GM15510 (cell line): ENCODE results near the gene ZNF76.

Experiments used
- POLR2A ChIP-seq: IDR thresholded peaks from 3 replicates; pipeline ENCODE4 v1.6.1; 2011; ENCODE audit warnings: borderline replicate concordance; ENCODE audit not compliant: insufficient read length; ENCODE audit errors: extremely low read depth

ZNF76 gene

DNA sequence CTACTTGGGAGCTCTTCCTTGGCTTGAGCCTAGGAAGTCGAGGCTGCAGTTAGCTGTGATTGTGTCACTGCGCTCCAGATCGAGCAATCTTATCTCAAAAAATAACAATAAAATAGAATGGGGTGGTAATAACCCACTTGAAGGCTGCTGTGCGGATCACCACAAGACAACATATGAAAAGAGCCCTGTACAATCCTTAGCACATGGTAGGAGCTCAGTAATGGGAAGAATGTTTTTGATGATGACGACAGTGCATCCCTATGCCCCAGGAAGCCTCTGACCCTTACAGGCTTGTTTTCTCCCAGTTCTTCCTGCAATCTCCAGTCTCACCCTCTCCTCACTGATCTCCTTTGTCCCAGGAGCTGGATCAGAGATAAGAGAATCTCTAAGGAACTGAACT lies 30.2 kb upstream of the ZNF76 start:
- TF ChIP-seq POLR2A, result no peak

DNA sequence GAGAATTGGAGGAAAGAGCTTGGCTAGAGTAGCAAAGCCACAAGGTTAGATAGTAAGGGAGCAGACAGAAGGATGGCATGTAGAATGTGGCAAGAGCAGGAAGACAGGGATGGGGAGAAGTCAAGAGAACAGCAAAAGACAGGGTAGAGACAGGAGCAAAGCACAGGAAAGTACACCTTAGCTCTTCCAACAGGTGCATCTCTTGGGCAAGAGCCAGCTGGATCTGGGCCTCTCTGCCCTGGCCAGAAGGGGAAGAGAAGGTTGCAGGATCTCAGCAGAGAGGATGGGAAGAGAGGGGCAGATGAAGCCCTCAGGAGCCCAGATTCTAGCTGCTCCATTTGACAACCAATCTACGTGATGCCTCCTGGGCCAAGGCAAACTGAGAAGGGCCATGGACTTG lies 29.0 kb upstream of the ZNF76 start:
- no peak for TF ChIP-seq POLR2A

DNA sequence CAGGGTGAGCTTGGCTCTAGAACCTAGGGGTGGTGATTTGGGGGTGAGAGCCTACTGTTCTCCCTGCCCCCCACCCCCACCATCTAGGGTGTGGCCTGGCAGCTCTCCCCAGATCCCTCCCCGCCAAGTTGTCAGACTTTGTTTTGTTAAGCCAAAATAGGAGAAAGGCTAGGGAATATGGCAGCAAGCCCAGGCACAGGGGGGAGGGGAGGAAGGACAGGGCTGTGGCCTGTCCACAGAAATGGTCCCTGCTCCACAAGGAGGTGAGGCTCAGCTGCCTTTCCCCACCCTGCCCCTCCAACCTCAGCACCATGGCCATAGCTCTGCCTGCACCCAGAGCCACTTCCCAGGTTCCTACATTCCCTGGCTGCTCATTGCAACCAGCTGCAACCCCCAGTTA lies 28.6 kb upstream of the ZNF76 start:
- no peak for TF ChIP-seq POLR2A

DNA sequence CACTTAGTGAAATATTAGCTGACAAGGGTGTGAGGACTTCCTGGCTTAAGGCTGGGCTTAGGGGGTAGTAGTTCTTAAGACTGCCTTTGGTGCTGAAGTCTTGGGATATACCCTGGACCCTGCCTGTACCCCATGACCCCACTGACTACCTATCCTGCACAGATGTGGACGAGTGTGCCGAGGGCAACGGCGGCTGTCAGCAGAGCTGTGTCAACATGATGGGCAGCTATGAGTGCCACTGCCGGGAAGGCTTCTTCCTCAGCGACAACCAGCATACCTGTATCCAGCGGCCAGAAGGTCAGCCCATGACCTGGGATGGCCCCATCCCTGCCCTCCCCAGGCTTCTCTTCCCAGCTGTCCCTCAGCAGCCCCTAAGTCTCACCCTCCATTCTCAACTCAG lies 28.0 kb upstream of the ZNF76 start:
- no peak for TF ChIP-seq POLR2A

DNA sequence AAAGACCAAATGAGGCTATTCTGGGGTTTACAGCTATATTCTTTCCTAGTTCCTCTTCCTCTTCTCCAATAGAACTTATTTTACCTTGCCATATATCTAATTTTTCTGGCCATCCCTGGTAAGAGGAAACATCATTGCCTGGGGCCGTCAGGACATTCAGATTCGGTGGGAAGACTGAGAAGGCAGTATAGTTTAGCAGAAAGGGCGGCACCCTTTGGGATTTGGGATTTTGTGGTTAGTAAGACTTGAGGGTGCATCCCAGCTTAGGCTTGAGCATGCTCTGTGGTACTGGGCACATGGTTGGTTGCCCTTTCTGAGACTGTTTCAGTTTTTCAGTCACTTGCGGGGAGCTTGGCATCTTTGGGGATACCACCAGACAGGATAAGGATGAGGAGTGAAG lies 24.6 kb upstream of the ZNF76 start:
- TF ChIP-seq POLR2A, result no peak

DNA sequence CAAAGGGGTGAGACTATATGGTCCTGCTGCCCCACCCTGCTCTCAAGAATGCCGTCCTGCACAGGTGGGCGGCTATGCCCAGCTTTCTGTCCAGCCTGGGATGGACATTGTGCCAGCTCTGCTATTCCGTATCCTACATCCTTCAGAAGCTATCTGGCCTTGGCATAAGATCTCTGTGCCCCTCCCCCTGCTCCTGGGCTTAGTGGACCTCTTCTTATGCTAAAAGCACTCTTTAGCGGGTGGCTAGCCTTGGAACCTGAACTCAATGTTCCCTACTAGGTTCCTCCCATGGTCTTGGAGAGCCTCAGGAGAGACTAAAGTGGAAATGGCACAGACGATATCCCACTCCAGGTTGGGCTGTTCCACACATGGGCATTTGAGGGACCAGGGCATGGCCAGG lies 23.3 kb upstream of the ZNF76 start:
- no peak for TF ChIP-seq POLR2A

DNA sequence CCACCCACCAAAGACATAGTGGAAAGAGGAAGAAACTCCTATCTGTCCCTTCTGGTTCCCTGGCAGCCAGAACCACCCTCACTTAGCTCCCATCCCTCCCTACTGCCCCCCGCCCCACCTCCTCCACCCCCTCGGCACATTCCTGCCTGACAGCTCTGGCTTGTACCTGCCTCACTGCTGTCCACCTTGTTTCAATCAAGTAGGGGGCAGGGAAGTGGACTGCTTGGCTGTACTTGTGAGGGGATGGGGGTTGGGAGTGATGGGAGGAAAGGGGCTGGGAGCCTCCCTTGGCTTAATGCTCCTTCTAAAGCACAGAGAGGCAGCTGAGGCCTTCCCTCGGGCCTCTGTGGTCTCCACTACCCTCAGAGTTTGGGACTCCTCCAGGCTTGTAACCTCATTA lies 22.1 kb upstream of the ZNF76 start:
- no peak for TF ChIP-seq POLR2A

DNA sequence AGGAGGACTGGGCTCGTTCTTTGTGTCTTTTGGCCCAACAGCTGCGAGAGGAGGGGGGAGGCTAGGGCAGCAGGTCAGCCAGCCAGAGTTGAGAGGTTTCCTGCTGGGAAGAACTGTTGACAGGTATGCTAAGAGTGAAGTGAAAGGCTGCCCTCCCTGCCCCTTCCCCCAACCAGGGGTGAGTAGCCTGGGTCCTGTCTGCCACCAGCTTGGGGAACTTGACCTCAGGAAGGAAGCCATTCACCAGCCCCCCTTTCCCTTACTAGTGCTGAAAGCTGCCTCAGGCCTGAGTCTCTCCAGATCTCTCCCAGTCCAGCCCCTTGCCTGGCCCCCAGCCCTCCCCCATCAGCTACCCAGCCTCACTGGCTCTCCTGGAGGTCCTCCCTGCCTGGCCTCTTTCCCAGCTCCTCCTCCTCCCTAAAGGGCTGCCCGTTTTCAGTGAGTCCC lies 20.7 kb upstream of the ZNF76 start:
- TF ChIP-seq POLR2A, result no peak

DNA sequence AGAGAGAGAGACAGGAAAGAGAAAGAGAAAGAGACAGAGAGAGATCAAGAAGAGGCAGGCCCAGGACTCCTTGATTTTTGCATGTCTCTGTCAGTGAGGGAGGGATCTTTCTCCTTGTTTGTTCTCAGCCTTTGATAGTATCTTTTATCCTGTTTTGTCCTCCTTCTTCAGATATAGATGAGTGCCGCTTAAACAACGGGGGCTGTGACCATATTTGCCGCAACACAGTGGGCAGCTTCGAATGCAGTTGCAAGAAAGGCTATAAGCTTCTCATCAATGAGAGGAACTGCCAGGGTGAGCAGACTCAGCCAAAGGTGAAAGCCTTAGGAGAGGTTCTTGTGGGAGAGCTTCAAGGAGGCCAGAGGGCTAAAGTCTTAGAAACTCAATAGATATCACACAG lies 20.0 kb upstream of the ZNF76 start:
- no peak for TF ChIP-seq POLR2A

DNA sequence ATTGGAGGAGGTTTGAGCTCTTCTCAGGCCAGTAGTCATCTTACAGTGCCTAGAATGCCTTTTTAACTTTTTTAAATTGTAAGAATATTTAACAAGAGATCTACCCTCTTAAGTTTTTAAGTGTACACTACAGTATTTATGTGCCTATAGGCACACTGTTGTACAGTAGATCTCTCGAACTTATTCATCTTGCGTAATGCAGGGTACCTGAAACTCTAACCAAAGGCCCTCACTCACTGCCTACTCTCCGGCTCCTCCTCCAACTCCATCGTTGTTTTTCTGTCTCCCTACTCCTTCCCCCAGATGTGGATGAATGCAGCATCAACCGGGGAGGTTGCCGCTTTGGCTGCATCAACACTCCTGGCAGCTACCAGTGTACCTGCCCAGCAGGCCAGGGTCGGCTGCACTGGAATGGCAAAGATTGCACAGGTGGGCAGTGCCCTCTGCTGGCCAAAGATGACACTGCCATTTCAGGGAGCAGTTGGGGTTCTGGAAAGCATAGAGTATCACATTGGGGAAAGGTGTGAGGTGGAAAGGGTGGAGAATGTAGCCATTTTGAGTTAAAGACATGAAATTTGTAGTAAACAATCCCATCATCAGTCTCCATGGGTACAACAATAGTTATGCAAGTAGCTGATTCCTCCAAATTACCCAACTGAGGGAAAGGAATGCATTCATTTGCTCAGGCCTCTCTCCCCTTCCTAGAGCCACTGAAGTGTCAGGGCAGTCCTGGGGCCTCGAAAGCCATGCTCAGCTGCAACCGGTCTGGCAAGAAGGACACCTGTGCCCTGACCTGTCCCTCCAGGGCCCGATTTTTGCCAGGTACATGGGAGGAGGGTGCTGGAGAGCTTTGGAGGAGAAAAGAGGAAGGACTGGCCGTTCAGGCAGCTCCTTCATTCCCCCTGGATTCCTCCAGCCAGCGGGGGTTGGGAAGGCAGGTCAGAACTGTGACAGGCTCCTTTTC lies 18.4 kb upstream of the ZNF76 start:
- no peak for TF ChIP-seq POLR2A

DNA sequence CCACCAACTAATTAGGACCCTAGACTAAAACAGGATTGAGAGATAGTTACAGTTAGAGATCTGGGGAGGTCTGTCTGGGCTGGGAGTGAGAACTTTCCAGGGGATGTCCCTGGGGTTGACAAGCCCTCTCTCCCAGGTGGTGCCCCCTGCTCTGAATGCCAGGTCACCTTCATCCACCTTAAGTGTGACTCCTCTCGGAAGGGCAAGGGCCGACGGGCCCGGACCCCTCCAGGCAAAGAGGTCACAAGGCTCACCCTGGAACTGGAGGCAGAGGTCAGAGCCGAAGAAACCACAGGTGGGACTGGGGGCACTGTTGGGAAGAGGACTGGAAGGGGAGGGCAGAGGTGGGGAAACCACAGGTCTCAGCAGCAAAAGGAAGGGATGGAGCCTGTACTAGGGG lies 17.0 kb upstream of the ZNF76 start:
- TF ChIP-seq POLR2A, result no peak

DNA sequence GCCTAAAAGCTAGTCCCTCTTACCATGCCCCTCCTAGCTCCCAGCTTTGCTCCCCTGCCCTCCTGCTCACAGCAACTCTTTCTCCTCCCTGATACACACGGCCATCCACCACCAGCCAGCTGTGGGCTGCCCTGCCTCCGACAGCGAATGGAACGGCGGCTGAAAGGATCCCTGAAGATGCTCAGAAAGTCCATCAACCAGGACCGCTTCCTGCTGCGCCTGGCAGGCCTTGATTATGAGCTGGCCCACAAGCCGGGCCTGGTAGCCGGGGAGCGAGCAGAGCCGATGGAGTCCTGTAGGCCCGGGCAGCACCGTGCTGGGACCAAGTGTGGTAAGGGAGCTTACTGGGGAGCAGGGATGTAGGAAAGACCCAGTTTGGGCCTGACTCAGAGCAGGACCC lies 16.6 kb upstream of the ZNF76 start:
- no peak for TF ChIP-seq POLR2A

DNA sequence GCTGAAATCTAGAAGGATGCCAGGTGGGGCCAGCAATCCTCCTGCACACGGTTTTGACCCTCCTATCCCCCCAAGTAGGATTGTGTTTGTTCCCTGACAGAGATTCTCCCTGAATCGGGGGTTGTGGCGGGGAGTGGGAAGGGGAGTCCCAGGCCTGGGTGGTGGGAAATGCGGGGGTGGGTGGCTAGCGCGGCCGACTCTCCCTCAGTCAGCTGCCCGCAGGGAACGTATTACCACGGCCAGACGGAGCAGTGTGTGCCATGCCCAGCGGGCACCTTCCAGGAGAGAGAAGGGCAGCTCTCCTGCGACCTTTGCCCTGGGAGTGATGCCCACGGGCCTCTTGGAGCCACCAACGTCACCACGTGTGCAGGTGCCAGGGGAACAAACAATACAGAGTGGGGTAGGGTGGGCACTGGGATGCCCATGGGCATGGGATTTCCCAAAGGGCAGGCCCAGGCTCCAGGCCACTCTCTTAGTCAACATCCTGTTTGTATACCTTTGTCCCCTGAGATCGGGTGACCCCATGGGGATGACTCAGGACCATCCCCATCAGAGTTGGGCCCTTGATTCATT lies 16.1 kb upstream of the ZNF76 start:
- no peak for TF ChIP-seq POLR2A

DNA sequence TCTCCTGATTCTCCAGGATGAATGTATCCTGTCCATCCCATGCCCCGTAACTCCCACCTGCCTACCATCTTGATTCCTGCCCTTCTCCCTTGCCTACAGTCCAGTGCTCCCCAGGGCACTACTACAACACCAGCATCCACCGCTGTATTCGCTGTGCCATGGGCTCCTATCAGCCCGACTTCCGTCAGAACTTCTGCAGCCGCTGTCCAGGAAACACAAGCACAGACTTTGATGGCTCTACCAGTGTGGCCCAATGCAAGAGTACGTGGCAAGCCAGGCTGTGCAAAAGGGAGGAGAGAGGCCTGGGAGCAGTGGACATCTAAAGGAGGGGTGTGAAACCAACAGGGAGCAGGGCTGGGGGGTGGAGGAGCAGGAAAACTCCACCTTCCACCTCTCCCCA lies 15.0 kb upstream of the ZNF76 start:
- TF ChIP-seq POLR2A, result no peak

DNA sequence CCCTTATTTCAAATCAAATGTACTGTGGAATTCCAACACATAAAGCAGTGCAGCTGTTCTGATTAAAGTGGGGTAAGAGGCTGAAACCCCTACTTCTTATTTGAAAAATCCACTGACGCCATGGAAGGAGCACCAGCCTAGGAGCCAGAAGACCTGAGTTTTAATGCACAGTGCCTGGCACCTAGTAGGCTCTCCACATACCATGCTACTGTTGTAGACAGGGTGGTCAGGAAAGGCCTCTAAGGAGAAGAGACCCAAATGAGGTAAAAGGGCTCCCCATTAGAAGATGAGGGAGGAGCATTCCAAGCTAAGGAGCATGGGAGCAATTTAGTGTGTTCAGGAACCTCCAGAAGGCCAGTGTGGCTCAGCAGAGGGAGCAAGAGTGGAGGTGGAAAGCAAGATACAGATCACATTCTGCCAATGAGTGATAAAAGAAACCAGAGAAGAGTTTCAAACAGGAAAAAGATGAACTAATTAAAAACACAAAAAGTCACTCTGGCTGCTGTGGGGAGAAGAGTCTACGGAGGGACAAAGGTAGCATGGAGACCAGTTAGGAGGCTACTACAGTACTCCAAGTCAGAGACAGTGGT lies 11.8 kb upstream of the ZNF76 start:
- no peak for TF ChIP-seq POLR2A

DNA sequence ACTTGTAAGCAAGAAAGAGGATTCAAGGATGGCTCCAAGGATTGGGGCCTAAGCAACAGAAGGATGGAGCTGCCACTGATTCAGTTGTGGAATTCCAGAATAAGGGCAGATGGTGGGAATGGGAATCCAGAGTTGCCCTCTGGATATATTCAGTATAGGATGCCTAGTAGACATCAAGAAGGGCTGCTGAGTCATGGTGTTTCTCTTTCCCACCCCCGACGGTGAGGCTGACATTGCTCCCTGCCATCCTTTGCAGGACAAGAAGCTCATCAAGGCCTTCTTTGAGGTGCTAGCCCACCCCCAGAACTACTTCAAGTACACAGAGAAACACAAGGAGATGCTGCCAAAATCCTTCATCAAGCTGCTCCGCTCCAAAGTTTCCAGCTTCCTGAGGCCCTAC lies 11.2 kb upstream of the ZNF76 start:
- no peak for TF ChIP-seq POLR2A
